PC-3 (cell line): ENCODE data around the gene GTF3C4. TPM values are rescaled to one million over a fixed set of nuclear protein-coding genes. Genes with fewer than 3 reads are reported as not detected.

ENCODE experiments used
- ATAC-seq: fragments of 200-7000 bp; cut with Tn5 transposase; 2 replicates; pipeline ENCODE4 v1.9.1; 2020; ENCODE audit warnings: mild to moderate bottlenecking, moderate library complexity
- BruUV-seq: library from RNA; stranded (reverse); fragments of 400-500 nt; replicated peaks from 2 replicates; lab custom pipeline; 2021; lab: Mats Ljungman, UMichigan
- CTCF ChIA-PET: fragments of 300-600 bp; sonication (Branson Sonifier 250); formaldehyde crosslinking; loops from one replicate; lab custom pipeline; 2022; ENCODE audit warnings: antibody characterized with exemption; lab: Charles Lee
- POLR2A ChIA-PET: fragments of 300-600 bp; sonication (Branson Sonifier 250); formaldehyde crosslinking; loops from one replicate; lab custom pipeline; 2022; ENCODE audit warnings: antibody characterized with exemption; ENCODE audit not compliant: unreplicated experiment; lab: Charles Lee
- DNase-seq: peaks from one replicate; pipeline ENCODE4 v3.0.0-alpha.2; 2015
- H2AFZ ChIP-seq: fragments of 300-600 bp; sonication (generic); 2 replicates; pipeline ENCODE4 v1.6.0; 2016; ENCODE audit warnings: antibody characterized with exemption, low read length
- H3F3A ChIP-seq: fragments of 300-600 bp; sonication (generic); one replicate; pipeline ENCODE4 v1.6.0; 2017; ENCODE audit warnings: antibody characterized with exemption, low read length, control low read depth, mild to moderate bottlenecking; ENCODE audit not compliant: unreplicated experiment
- H3K27ac ChIP-seq: fragments of 300-600 bp; sonication (generic); 2 replicates; pipeline ENCODE4 v1.5.1; 2016; ENCODE audit warnings: mild to moderate bottlenecking, low read length
- H3K27me3 ChIP-seq: fragments of 300-600 bp; sonication (generic); 2 replicates; pipeline ENCODE4 v1.6.1; 2016; ENCODE audit warnings: low read length, mixed read lengths
- H3K36me3 ChIP-seq: fragments of 300-600 bp; sonication (generic); 2 replicates; pipeline ENCODE4 v1.6.1; 2016; ENCODE audit warnings: low read depth, mixed run types, low read length, mixed read lengths
- H3K4me1 ChIP-seq: fragments of 300-600 bp; sonication (generic); 2 replicates; pipeline ENCODE4 v1.5.1; 2016; ENCODE audit warnings: low read length; ENCODE audit not compliant: insufficient read depth
- H3K4me2 ChIP-seq: fragments of 300-600 bp; sonication (generic); 2 replicates; pipeline ENCODE4 v1.6.0; 2016; ENCODE audit warnings: low read length
- H3K4me3 ChIP-seq: fragments of 300-600 bp; sonication (generic); 2 replicates; pipeline ENCODE4 v1.5.1; 2016; ENCODE audit warnings: mild to moderate bottlenecking, low read length, mixed read lengths
- H3K79me2 ChIP-seq: fragments of 300-600 bp; sonication (generic); 2 replicates; pipeline ENCODE4 v1.6.1; 2017; ENCODE audit warnings: low read length, mixed read lengths
- H3K9ac ChIP-seq: fragments of 300-600 bp; sonication (generic); 2 replicates; pipeline ENCODE4 v1.6.0; 2016; ENCODE audit warnings: mild to moderate bottlenecking, low read length
- H3K9me2 ChIP-seq: fragments of 300-600 bp; sonication (generic); replicated peaks from 2 replicates; pipeline ENCODE4 v1.6.1; 2016; ENCODE audit warnings: mixed run types, low read length, mixed read lengths
- H3K9me3 ChIP-seq: fragments of 300-600 bp; sonication (generic); 2 replicates; pipeline ENCODE4 v1.6.1; 2016; ENCODE audit warnings: low read length, mixed read lengths
- H4K20me1 ChIP-seq: fragments of 300-600 bp; sonication (generic); 2 replicates; pipeline ENCODE4 v1.6.1; 2016; ENCODE audit warnings: low read length, mixed read lengths
- EZH2 ChIP-seq: fragments of 300-600 bp; sonication (generic); IDR thresholded peaks from one replicate; pipeline ENCODE4 v1.6.1; 2017; ENCODE audit warnings: antibody characterized with exemption, mild to moderate bottlenecking, low read length; ENCODE audit not compliant: unreplicated experiment
- EZH2phosphoT487 ChIP-seq: fragments of 300-600 bp; sonication (generic); IDR thresholded peaks from 2 replicates; pipeline ENCODE4 v1.6.1; 2018; ENCODE audit warnings: mild to moderate bottlenecking, antibody characterized with exemption, low read length, borderline replicate concordance
- intact Hi-C: fragments of 100-400 bp; cut with micrococcal nuclease; formaldehyde crosslinking; loops from 2 replicates; pipeline ENCODE4 v1.9.0; 2023
- total RNA-seq: library from RNA; depleted of rRNA; stranded (reverse); fragments of >200 nt; gene quantifications from 2 replicates; pipeline ENCODE4 v1.2.3, GENCODE V29; 2014
- TF ChIP-seq, protein P1 (sequence below): fragments of 300-600 bp; sonication (generic); conservative IDR thresholded peaks from 2 replicates; pipeline ENCODE4 v1.5.1; 2017; ENCODE audit warnings: antibody characterized with exemption, low read depth, mild to moderate bottlenecking, low read length

The GTF3C4 gene
- total RNA-seq, 1 experiment from 2014 or later, result 9.8 TPM

DNA sequence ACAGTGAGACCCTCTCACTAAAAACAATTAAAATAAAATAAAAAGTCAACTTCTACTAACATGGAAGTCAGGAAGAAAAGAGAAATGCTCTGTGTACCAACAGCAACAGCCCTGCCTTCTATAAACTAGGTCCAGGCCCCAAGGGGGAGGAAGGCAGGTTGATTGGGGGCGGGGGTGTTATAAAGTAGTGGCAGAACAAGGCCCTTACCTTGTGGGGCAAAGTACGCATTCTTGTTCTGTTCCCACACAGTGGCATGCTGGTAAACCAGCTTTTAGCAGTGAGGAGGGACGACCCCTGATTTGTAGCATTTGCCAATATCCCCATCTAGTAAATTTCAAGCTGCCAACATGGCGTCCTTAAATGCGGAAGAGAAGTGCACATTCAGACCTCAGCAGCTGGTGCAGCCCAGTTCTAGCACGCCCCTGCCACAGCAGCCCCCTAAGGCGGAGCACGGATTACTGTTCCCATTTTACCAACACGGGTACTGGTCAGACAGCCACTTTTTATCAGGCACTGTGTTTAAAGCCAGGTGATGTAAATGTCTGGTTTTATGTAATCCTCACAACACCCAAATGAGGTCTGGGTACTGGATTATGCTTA, 69.5 kb downstream of the GTF3C4 start:
- Histone ChIP-seq H2AFZ (no peak overlapping the region), H3K79me2 (no peaks in the 10 kb centered on the region), H3K4me3 (no peak overlapping the region), H4K20me1 (no peaks in the 10 kb centered on the region), H3K4me1 (no peaks in the 10 kb centered on the region), H3K9ac (no peak overlapping the region), H3K36me3 (no peaks in the 10 kb centered on the region), H3K9me2 (no peaks in the 10 kb centered on the region), H3F3A (no peaks in the 10 kb centered on the region), H3K27ac (no peak overlapping the region), H3K4me2 (no peak overlapping the region), H3K27me3 (peaks cover 15% of the 10 kb centered on the region; the same call in 1 of the 2 replicates), H3K9me3 (no peaks in the 10 kb centered on the region)
- BruUV-seq, result no TSS peak
- POLR2A ChIA-PET, result no interaction called here
- DNase-seq, result no peak
- TF ChIP-seq, protein P1, sequence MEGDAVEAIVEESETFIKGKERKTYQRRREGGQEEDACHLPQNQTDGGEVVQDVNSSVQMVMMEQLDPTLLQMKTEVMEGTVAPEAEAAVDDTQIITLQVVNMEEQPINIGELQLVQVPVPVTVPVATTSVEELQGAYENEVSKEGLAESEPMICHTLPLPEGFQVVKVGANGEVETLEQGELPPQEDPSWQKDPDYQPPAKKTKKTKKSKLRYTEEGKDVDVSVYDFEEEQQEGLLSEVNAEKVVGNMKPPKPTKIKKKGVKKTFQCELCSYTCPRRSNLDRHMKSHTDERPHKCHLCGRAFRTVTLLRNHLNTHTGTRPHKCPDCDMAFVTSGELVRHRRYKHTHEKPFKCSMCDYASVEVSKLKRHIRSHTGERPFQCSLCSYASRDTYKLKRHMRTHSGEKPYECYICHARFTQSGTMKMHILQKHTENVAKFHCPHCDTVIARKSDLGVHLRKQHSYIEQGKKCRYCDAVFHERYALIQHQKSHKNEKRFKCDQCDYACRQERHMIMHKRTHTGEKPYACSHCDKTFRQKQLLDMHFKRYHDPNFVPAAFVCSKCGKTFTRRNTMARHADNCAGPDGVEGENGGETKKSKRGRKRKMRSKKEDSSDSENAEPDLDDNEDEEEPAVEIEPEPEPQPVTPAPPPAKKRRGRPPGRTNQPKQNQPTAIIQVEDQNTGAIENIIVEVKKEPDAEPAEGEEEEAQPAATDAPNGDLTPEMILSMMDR, result no peak
- TF ChIP-seq EZH2 (no peak), EZH2phosphoT487 (no peak)
- ATAC-seq, result no peak
- CTCF ChIA-PET, result no interaction called here
- intact Hi-C loops, result no loop called here

DNA sequence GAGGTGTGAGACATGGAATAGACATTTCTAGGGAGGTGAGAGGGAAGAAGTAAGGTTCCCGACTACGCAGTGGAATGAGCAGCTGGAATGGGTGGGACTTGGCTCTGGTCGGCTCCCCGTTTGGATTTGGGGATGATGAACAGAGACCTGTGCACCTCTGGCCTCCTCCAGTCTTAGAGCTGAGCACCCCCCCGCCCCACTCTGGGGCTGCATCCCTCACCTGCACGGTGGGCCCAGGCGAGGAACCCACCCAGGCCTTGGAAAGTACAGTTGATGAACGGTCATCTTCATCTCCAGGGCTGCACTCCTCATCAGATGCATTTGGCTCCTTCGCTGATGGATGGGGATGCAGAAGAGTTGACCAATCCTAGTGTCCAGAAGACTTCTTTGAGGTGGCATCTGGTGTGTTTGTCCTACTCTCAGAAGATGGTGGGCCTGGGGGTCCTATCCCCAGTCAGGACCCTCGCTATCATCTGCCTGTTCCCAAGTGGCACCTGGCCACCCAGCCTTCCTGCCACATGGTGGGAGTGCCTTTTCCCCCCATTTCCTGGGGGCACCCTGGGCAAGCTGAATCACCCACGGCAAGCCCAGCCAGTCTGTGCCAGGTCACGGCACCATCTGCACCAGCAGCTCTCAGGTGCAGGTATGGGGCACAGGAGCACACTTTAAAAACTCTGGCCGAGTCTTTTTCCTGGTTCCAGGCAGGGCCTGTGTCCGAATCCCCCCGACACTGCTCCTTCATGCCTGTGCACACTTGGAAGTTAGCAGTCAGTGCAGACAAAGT, 70.5 kb downstream of the GTF3C4 start:
- Histone ChIP-seq H3K36me3 (no peaks in the 10 kb centered on the region), H3K27me3 (peaks cover 15% of the 10 kb centered on the region; the same call in 1 of the 2 replicates), H3K4me1 (no peaks in the 10 kb centered on the region), H3K9me2 (no peaks in the 10 kb centered on the region), H3K9me3 (no peaks in the 10 kb centered on the region), H3K79me2 (no peaks in the 10 kb centered on the region), H3F3A (no peaks in the 10 kb centered on the region), H3K4me2 (no peak overlapping the region), H3K9ac (no peak overlapping the region), H2AFZ (no peak overlapping the region), H4K20me1 (no peaks in the 10 kb centered on the region), H3K27ac (no peak overlapping the region), H3K4me3 (no peak overlapping the region)
- TF ChIP-seq EZH2, result no peak
- TF ChIP-seq, protein P1, result no peak
- CTCF ChIA-PET, result no interaction called here
- no TSS peak for BruUV-seq
- ATAC-seq, result no peak
- intact Hi-C loops, result no loop called here
- no peak for DNase-seq
- POLR2A ChIA-PET, result no interaction called here

DNA sequence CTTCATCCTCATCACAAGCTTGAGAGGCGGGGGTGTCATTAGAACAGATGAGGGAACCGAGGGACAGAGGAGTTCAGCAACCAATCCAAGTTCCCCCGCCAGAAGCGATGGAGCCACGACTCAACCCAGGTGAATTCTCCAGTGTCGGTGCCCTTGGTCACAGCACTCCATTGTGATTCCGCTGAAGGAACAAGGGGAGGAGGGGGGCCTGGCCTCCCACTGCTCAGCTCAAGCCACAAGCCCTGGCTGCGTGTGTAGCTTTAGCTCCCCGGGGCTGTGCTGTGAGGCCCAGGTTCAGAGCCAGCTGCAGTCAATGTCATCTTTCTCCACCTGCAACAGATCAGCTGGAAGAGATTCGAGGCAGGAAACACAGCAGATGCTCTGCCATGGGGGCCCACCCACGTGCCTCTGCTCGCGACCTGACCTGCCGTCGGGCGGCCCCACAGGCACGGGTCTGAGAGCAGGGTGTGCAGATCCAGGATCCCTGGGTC, 72.6 kb downstream of the GTF3C4 start:
- Histone ChIP-seq H3K9ac (no peak overlapping the region), H3K27me3 (peaks cover 15% of the 10 kb centered on the region; the same call in 1 of the 2 replicates), H3F3A (no peaks in the 10 kb centered on the region), H3K4me2 (no peak overlapping the region), H3K36me3 (no peaks in the 10 kb centered on the region), H3K9me3 (no peaks in the 10 kb centered on the region), H3K4me3 (no peak overlapping the region), H3K27ac (no peak overlapping the region), H4K20me1 (no peaks in the 10 kb centered on the region), H3K79me2 (no peaks in the 10 kb centered on the region), H3K4me1 (no peaks in the 10 kb centered on the region), H2AFZ (no peak overlapping the region), H3K9me2 (no peaks in the 10 kb centered on the region)
- DNase-seq (no peak), ATAC-seq (no peak)
- no TSS peak for BruUV-seq
- intact Hi-C loops, result no loop called here
- no peak for TF ChIP-seq EZH2
- TF ChIP-seq EZH2phosphoT487, result no peak
- TF ChIP-seq, protein P1, result no peak
- POLR2A ChIA-PET, result no interaction called here
- CTCF ChIA-PET, result no interaction called here
